Panc1 (cell line): ENCODE results near the gene MRPS23. TPM values are rescaled to one million over a fixed set of nuclear protein-coding genes. Genes with fewer than 3 reads are reported as not detected.
A peak's percentile ranks its signal among the peaks of the same experiment; 100 is the strongest.

Source experiments
- ATAC-seq: fragments of 200-7000 bp; cut with Tn5 transposase; 2 replicates; pipeline ENCODE4 v1.9.1; 2020; ENCODE audit warnings: mild to moderate bottlenecking, moderate library complexity
- BruUV-seq: library from RNA; stranded (reverse); fragments of 400-500 nt; replicated peaks from 2 replicates; lab custom pipeline; 2021; lab: Mats Ljungman, UMichigan
- CTCF ChIA-PET: fragments of 300-600 bp; sonication (Branson Sonifier 250); formaldehyde crosslinking; loops from one replicate; lab custom pipeline; 2022; ENCODE audit warnings: antibody characterized with exemption; lab: Charles Lee
- POLR2A ChIA-PET: fragments of 300-600 bp; sonication (Branson Sonifier 250); formaldehyde crosslinking; loops from one replicate; lab custom pipeline; 2022; ENCODE audit warnings: antibody characterized with exemption; lab: Charles Lee
- DNase-seq: peaks from one replicate; pipeline ENCODE4 v3.0.0-alpha.2; 2010; ENCODE audit warnings: low read depth, low spot score
- H3K27ac ChIP-seq: 2 replicates; pipeline ENCODE4 v1.5.1; 2011; ENCODE audit warnings: mild to moderate bottlenecking, low read length, inconsistent platforms
- H3K27me3 ChIP-seq: fragments of 200-500 bp; sonication (Bioruptor generic); 2 replicates; pipeline ENCODE4 v1.6.0; 2014; ENCODE audit warnings: low read length, inconsistent platforms; ENCODE audit not compliant: control insufficient read depth, insufficient read depth
- H3K36me3 ChIP-seq: fragments of 200-500 bp; sonication (Bioruptor generic); 2 replicates; pipeline ENCODE4 v1.5.1; 2014; ENCODE audit warnings: inconsistent platforms, mild to moderate bottlenecking, low read length, moderate library complexity; ENCODE audit not compliant: control insufficient read depth, insufficient read depth
- H3K4me1 ChIP-seq: 2 replicates; pipeline ENCODE4 v1.5.1; 2011; ENCODE audit warnings: inconsistent platforms, mild to moderate bottlenecking, low read length, moderate library complexity; ENCODE audit not compliant: control insufficient read depth, insufficient read depth
- H3K4me3 ChIP-seq, 2 experiments: 2 replicates each; pipeline ENCODE4 v1.5.1; 2011 to 2012; ENCODE audit warnings: low read depth in 2 of 2, low read length in 2 of 2, mild to moderate bottlenecking in 2 of 2, inconsistent platforms in 1 of 2, moderate library complexity in 1 of 2
- H3K9me3 ChIP-seq: fragments of 200-500 bp; sonication (Bioruptor generic); 2 replicates; pipeline ENCODE4 v1.5.1; 2014; ENCODE audit warnings: low read depth, mild to moderate bottlenecking, inconsistent platforms, low read length, moderate library complexity; ENCODE audit not compliant: control insufficient read depth, insufficient read depth
- POLR2AphosphoS5 ChIP-seq: IDR thresholded peaks from 2 replicates; pipeline ENCODE4 v1.6.1; 2012; ENCODE audit warnings: mild to moderate bottlenecking, low read depth, low read length, moderate library complexity
- SIN3A ChIP-seq: IDR thresholded peaks from 2 replicates; pipeline ENCODE4 v1.6.1; 2012; ENCODE audit warnings: low read depth, mild to moderate bottlenecking, low read length, moderate library complexity, borderline replicate concordance; ENCODE audit not compliant: insufficient read depth
- TCF7L2 ChIP-seq: IDR thresholded peaks from 2 replicates; pipeline ENCODE4 v1.6.1; 2011; ENCODE audit warnings: mild to moderate bottlenecking, low read depth, low read length, inconsistent platforms
- in situ Hi-C: cut with HindIII; loops from 2 replicates; pipeline ENCODE4 v1.10.0; 2016; ENCODE audit warnings: low sequenced_read_pairs, low pct_unique_long_range_greater_than_20kb
- intact Hi-C: fragments of 100-400 bp; cut with micrococcal nuclease; formaldehyde crosslinking; loops from one replicate; pipeline ENCODE4 v1.10.0; 2022; ENCODE audit not compliant: unreplicated experiment
- total RNA-seq: library from RNA; stranded (reverse); gene quantifications from one replicate; pipeline ENCODE4 v1.2.1, GENCODE V29; 2021; ENCODE audit not compliant: unreplicated experiment
- TF ChIP-seq, protein P1 (sequence below): fragments of 450-650 bp; IDR thresholded peaks from 2 replicates; pipeline ENCODE4 v1.5.1; 2017; ENCODE audit warnings: mild to moderate bottlenecking
- TF ChIP-seq, protein P2 (sequence below), 2 experiments: IDR thresholded peaks; 2 replicates each; pipeline ENCODE4 v1.6.1; 2011 to 2012; ENCODE audit warnings: low read depth in 2 of 2, control low read depth in 1 of 2, low read length in 1 of 2, mild to moderate bottlenecking in 1 of 2, moderate library complexity in 1 of 2; ENCODE audit not compliant: insufficient read depth in 1 of 2

Gene MRPS23
- total RNA-seq, 1 experiment from 2014 or later = 85.4 TPM

DNA sequence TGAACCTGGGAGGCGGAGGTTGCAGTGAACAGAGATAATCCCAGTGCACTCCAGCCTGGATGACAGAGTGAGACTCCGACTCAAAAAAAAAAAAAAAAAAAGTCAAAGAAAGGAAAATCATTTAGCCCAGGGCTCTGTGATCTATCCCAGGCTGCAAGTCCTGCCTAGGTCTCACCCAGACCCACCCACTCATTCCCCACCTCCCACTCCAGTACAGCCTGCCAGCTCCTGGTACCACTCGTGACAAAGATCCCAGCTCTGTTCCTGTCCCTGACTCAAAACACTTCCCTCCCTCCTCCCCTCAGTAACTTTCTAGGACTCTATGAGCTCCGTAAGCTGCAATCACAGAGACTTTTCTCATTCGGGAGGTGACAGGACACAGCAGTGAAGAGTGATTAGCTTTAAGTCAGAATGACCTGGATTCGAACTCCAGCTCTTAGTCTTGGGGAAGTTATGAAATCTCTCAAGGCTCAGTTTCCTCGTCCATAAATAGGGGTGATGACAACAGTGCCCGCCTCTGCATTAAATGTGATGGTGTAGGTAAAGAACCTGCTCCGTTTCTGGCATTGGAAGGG lies 28.0 kb upstream of the MRPS23 start:
- TF ChIP-seq TCF7L2 (no peak), POLR2AphosphoS5 (no peak), SIN3A (no peak)
- TF ChIP-seq, protein P1, sequence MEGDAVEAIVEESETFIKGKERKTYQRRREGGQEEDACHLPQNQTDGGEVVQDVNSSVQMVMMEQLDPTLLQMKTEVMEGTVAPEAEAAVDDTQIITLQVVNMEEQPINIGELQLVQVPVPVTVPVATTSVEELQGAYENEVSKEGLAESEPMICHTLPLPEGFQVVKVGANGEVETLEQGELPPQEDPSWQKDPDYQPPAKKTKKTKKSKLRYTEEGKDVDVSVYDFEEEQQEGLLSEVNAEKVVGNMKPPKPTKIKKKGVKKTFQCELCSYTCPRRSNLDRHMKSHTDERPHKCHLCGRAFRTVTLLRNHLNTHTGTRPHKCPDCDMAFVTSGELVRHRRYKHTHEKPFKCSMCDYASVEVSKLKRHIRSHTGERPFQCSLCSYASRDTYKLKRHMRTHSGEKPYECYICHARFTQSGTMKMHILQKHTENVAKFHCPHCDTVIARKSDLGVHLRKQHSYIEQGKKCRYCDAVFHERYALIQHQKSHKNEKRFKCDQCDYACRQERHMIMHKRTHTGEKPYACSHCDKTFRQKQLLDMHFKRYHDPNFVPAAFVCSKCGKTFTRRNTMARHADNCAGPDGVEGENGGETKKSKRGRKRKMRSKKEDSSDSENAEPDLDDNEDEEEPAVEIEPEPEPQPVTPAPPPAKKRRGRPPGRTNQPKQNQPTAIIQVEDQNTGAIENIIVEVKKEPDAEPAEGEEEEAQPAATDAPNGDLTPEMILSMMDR = no peak
- TF ChIP-seq, protein P2, sequence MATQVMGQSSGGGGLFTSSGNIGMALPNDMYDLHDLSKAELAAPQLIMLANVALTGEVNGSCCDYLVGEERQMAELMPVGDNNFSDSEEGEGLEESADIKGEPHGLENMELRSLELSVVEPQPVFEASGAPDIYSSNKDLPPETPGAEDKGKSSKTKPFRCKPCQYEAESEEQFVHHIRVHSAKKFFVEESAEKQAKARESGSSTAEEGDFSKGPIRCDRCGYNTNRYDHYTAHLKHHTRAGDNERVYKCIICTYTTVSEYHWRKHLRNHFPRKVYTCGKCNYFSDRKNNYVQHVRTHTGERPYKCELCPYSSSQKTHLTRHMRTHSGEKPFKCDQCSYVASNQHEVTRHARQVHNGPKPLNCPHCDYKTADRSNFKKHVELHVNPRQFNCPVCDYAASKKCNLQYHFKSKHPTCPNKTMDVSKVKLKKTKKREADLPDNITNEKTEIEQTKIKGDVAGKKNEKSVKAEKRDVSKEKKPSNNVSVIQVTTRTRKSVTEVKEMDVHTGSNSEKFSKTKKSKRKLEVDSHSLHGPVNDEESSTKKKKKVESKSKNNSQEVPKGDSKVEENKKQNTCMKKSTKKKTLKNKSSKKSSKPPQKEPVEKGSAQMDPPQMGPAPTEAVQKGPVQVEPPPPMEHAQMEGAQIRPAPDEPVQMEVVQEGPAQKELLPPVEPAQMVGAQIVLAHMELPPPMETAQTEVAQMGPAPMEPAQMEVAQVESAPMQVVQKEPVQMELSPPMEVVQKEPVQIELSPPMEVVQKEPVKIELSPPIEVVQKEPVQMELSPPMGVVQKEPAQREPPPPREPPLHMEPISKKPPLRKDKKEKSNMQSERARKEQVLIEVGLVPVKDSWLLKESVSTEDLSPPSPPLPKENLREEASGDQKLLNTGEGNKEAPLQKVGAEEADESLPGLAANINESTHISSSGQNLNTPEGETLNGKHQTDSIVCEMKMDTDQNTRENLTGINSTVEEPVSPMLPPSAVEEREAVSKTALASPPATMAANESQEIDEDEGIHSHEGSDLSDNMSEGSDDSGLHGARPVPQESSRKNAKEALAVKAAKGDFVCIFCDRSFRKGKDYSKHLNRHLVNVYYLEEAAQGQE (IDR thresholded peaks at IDR 0.05; ENCODE audit: insufficient read depth in 1 of 2, low read depth in 2 of 2, low read length in 1 of 2) = no peak
- CTCF ChIA-PET = interaction anchor here (0.5 to 0.9 kb wide), 3 partner anchors 15 to 768 kb away, joined by 3 to 4 read pairs (median 4); no protein-coding TSS in a partner anchor
- Histone ChIP-seq H3K27ac (peak overlapping the region; percentile 95), H3K27me3 (no peaks in the 10 kb centered on the region), H3K9me3 (no peaks in the 10 kb centered on the region), H3K36me3 (no peaks in the 10 kb centered on the region), H3K4me1 (peaks cover 87% of the 10 kb centered on the region), H3K4me3 (no peak overlapping the region)
- in situ Hi-C loops (no loop called here), intact Hi-C loops (loop anchor here (5.0 kb wide), 1 partner anchor 69 kb away; no protein-coding TSS in a partner anchor)
- no TSS peak for BruUV-seq
- POLR2A ChIA-PET = interaction anchor here (0.9 kb wide), 1 partner anchor 129 kb away, joined by 17 read pairs; no protein-coding TSS in a partner anchor
- DNase-seq (no peak), ATAC-seq (no peak)

DNA sequence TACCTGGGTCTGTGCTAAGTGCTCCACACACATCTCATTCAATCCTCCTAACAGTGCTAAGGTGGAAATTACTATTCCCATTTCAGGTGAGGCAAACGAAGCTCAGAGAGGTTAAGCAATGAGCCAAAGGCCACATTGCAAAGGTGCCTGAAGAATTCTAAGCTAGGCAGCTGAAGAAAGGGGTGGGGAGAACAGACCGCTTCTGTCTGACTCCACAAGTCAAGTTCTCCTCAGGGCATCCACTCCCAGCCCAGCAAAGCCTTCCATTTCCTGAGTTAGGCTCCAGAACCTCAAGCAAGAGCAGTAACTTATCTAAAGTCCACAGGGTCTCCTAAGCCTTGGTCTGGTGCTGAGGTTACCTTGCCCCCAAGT lies 27.0 kb upstream of the MRPS23 start:
- CTCF ChIA-PET = interaction anchor here (0.6 kb wide), 1 partner anchor 8 kb away, joined by 3 read pairs; no protein-coding TSS in a partner anchor
- Histone ChIP-seq H3K4me1 (peaks cover 85% of the 10 kb centered on the region), H3K27ac (peak overlapping the region; percentile 95), H3K36me3 (no peaks in the 10 kb centered on the region), H3K4me3 (no peak overlapping the region), H3K9me3 (no peaks in the 10 kb centered on the region), H3K27me3 (no peaks in the 10 kb centered on the region)
- intact Hi-C loops (loop anchor here (5.0 kb wide), 1 partner anchor 70 kb away; no protein-coding TSS in a partner anchor), in situ Hi-C loops (no loop called here)
- TF ChIP-seq SIN3A (no peak), TCF7L2 (no peak), POLR2AphosphoS5 (no peak)
- TF ChIP-seq, protein P2 (IDR thresholded peaks at IDR 0.05; ENCODE audit: insufficient read depth in 1 of 2, low read depth in 2 of 2, low read length in 1 of 2) = no peak
- TF ChIP-seq, protein P1 = no peak
- no peak for ATAC-seq
- POLR2A ChIA-PET = no interaction called here
- DNase-seq = no peak
- BruUV-seq = no TSS peak
